ENCODE measurements around the gene TAOK1. TPM values are rescaled to one million over a fixed set of nuclear protein-coding genes. Genes with fewer than 3 reads are reported as not detected.
A peak's percentile ranks its signal among the peaks of the same experiment; 100 is the strongest.

TAOK1 gene
- total and polyA plus RNA-seq, 2 of the 13 experiments (the other 11 are each of a cell fraction or from before 2014, with no cell fraction given): 14.1 to 23.0 TPM

- TF ChIP-seq ZBTB33 (CRISPR knock-in tag; IDR thresholded peaks at IDR 0.05) (no peak), ZBTB25 (CRISPR knock-in tag; IDR thresholded peaks at IDR 0.05) (no peak), ZNF747 (CRISPR knock-in tag; IDR thresholded peaks at IDR 0.05; ENCODE audit: borderline replicate concordance) (0 out of 2 replicates have a peak, but pooled peaks have one; percentile 31), MATR3 (CRISPR knock-in tag; IDR thresholded peaks at IDR 0.05) (no peak), NFE2L2 (IDR thresholded peaks at IDR 0.05; ENCODE audit: low read length) (no peak), ZNF431 (CRISPR knock-in tag; IDR thresholded peaks at IDR 0.05; ENCODE audit: borderline replicate concordance, low read depth) (no peak), RAD21 (CRISPR knock-in tag; IDR thresholded peaks at IDR 0.05) (no peak), ZNF678 (CRISPR knock-in tag; IDR thresholded peaks at IDR 0.05) (no peak), ZBTB10 (CRISPR knock-in tag; IDR thresholded peaks at IDR 0.05; ENCODE audit: borderline replicate concordance) (no peak), KAT2B (IDR thresholded peaks at IDR 0.05; ENCODE audit: borderline replicate concordance, low read depth, low read length) (no peak), ZNF230 (CRISPR knock-in tag; IDR thresholded peaks at IDR 0.05) (no peak), KLF15 (CRISPR knock-in tag; IDR thresholded peaks at IDR 0.05; ENCODE audit: borderline replicate concordance) (no peak), NR2C2 (CRISPR knock-in tag; IDR thresholded peaks at IDR 0.05; ENCODE audit: borderline replicate concordance) (no peak), ZNF432 (CRISPR knock-in tag; IDR thresholded peaks at IDR 0.05; ENCODE audit: borderline replicate concordance) (no peak), ZNF616 (CRISPR knock-in tag; IDR thresholded peaks at IDR 0.05; ENCODE audit: low read depth) (no peak), ZNF224 (CRISPR knock-in tag; IDR thresholded peaks at IDR 0.05) (no peak), ZNF570 (CRISPR knock-in tag; IDR thresholded peaks at IDR 0.05; ENCODE audit: borderline replicate concordance) (no peak), FOXC1 (CRISPR knock-in tag; IDR thresholded peaks at IDR 0.05; ENCODE audit: borderline replicate concordance) (peak; percentile 34; the same call in 1 of the 2 replicates), ZNF556 (CRISPR knock-in tag; IDR thresholded peaks at IDR 0.05; ENCODE audit: borderline replicate concordance) (peak; percentile 69; the same call in 1 of the 2 replicates), SMAD9 (CRISPR knock-in tag; IDR thresholded peaks at IDR 0.05) (no peak)
- TF ChIP-seq, protein P1, sequence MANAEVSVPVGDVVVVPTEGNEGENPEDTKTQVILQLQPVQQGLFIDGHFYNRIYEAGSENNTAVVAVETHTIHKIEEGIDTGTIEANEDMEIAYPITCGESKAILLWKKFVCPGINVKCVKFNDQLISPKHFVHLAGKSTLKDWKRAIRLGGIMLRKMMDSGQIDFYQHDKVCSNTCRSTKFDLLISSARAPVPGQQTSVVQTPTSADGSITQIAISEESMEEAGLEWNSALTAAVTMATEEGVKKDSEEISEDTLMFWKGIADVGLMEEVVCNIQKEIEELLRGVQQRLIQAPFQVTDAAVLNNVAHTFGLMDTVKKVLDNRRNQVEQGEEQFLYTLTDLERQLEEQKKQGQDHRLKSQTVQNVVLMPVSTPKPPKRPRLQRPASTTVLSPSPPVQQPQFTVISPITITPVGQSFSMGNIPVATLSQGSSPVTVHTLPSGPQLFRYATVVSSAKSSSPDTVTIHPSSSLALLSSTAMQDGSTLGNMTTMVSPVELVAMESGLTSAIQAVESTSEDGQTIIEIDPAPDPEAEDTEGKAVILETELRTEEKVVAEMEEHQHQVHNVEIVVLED (CRISPR knock-in tag; IDR thresholded peaks at IDR 0.05; ENCODE audit: borderline replicate concordance): peak; percentile 71
These were observed at the start of gene TAOK1 (continued) for GRCh38 chr17:29389982-29390850.

Data from HepG2 (cell line).